Psoas muscle (tissue), 8 donors: ENCODE measurements around the gene ARV1. TPM values are rescaled to one million over a fixed set of nuclear protein-coding genes. Genes with fewer than 3 reads are reported as not detected.
A peak's percentile ranks its signal among the peaks of the same experiment; 100 is the strongest.

Experiments
- ATAC-seq, 4 donors: fragments of 200-7000 bp; cut with Tn5 transposase; one replicate each; pipeline ENCODE4 v1.9.1; 2020; ENCODE audit warnings: moderate library complexity in 3 of 4, mild to moderate bottlenecking in 2 of 4
- DNase-seq, 2 donors: peaks; one replicate each; pipeline ENCODE4 v3.0.0-alpha.2; 2020
- H3K27ac ChIP-seq: fragments of 200-600 bp; one replicate; pipeline ENCODE4 v1.8.0; 2022
- H3K27me3 ChIP-seq, 3 donors: fragments of 200-600 bp in 1 of 3; one replicate each; pipeline versions ENCODE4 v1.6.1 to v1.8.0; 2013 to 2022; ENCODE audit warnings: low read length in 2 of 3, mild to moderate bottlenecking in 2 of 3, moderate library complexity in 1 of 3; ENCODE audit not compliant: insufficient read depth in 3 of 3
- H3K36me3 ChIP-seq, 2 donors: fragments of 200-600 bp in 1 of 2; one replicate each; pipeline versions ENCODE4 v1.6.1 to v1.8.0; 2013 to 2022; ENCODE audit warnings: low read depth in 1 of 2, mild to moderate bottlenecking in 1 of 2, moderate library complexity in 1 of 2; ENCODE audit not compliant: insufficient read depth in 1 of 2
- H3K4me1 ChIP-seq: fragments of 200-600 bp; one replicate; pipeline ENCODE4 v1.8.0; 2022
- H3K4me3 ChIP-seq: fragments of 200-600 bp; one replicate; pipeline ENCODE4 v1.8.0; 2022; ENCODE audit warnings: mild to moderate bottlenecking
- H3K9me3 ChIP-seq: fragments of 200-600 bp; one replicate; pipeline ENCODE4 v1.8.0; 2022
- WGBS, 3 donors: extraction: QIAGEN DNeasy Blood & Tissue Kit; methylation state at CpG; one replicate each; pipeline versions ENCODE4 v1.1.6 to v1.1.7; 2013; 5-methylcytosine and 5-hydroxymethylcytosine counted together
- intact Hi-C, 2 donors: fragments of 100-400 bp; cut with DNase I; formaldehyde crosslinking; loops; one replicate each; pipeline versions ENCODE4 v1.11.0 to v1.14.2; 2022
- polyA plus RNA-seq, 3 donors: library from polyadenylated mRNA; stranded (reverse); fragments of 200-250 nt; gene quantifications; one replicate each; pipeline ENCODE4 v1.2.3, GENCODE V29; 2013
- total RNA-seq, 4 donors: library from RNA; stranded (reverse); fragmentation: NEBNext Ultra II Directional in 2 of 4; extraction: Animal tissue kit (Norgen Biotek cat#: 25700) in 2 of 4; gene quantifications; one replicate each; pipeline versions ENCODE4 v1.2.1 to v1.2.4, GENCODE V29; 2021 to 2023
- TF ChIP-seq, protein P1 (sequence below): fragments of 200-600 bp; IDR thresholded peaks from one replicate; pipeline ENCODE4 v1.8.0; 2022; ENCODE audit warnings: antibody characterized with exemption
- donor health status: healthy with polysubstance abuse.
- donor health status: DM: no; HTN: no; CAD: no; lungs with moderate emphysema.
- donor health status: Bipolar disorder and iron deficiency.
- donor health status: healthy.
- donor health status: DM: yes; HTN: yes; CAD: no.
- donor health status: DM: no; HTN: no; CAD: no.
- donor health status: DM: no; HTN: no; CAD: no.
- donor health status: DM: yes; HTN: yes; CAD: no.

The ARV1 gene
- total and polyA plus RNA-seq, 7 donors, result 7.9 to 22.5 (median 13.9) TPM

DNA sequence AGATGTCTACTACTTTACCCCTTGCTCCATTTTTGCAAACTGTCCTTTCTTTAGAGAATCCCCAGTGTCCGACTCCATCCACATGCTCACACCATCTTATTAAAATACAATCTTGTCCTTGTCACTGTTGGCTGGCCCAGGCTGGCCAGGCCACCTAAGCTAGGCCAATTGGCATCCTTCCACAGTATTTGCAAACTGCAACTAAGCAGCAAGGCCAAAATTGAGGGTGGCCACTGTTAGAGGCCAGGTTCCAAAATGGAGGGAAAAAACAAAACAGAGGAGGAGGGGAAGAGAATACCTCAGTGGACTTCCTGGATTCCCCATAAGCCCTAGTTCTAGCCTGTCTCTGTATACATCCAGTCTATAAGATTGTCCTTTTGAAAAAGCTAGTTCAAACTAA is 56.9 kb downstream of the ARV1 start:
- no peaks in the 10 kb centered on the region for H3K9me3 ChIP-seq
- H3K27ac ChIP-seq, result no peak overlapping the region
- DNase-seq, result no peak
- intact Hi-C loops, result no loop called here
- no peaks in the 10 kb centered on the region for H3K4me1 ChIP-seq
- H3K27me3 ChIP-seq, result peaks cover 0 to 44% (median 24%) of the 10 kb centered on the region in 3 donors
- 38 to 48% (median 46%) methylated on average over 1 of the region's 1 CpG for WGBS, 3 donors
- TF ChIP-seq, protein P1, sequence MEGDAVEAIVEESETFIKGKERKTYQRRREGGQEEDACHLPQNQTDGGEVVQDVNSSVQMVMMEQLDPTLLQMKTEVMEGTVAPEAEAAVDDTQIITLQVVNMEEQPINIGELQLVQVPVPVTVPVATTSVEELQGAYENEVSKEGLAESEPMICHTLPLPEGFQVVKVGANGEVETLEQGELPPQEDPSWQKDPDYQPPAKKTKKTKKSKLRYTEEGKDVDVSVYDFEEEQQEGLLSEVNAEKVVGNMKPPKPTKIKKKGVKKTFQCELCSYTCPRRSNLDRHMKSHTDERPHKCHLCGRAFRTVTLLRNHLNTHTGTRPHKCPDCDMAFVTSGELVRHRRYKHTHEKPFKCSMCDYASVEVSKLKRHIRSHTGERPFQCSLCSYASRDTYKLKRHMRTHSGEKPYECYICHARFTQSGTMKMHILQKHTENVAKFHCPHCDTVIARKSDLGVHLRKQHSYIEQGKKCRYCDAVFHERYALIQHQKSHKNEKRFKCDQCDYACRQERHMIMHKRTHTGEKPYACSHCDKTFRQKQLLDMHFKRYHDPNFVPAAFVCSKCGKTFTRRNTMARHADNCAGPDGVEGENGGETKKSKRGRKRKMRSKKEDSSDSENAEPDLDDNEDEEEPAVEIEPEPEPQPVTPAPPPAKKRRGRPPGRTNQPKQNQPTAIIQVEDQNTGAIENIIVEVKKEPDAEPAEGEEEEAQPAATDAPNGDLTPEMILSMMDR, result no peak
- no peaks in the 10 kb centered on the region for H3K36me3 ChIP-seq
- ATAC-seq, result no peak
- H3K4me3 ChIP-seq, result no peak overlapping the region

DNA sequence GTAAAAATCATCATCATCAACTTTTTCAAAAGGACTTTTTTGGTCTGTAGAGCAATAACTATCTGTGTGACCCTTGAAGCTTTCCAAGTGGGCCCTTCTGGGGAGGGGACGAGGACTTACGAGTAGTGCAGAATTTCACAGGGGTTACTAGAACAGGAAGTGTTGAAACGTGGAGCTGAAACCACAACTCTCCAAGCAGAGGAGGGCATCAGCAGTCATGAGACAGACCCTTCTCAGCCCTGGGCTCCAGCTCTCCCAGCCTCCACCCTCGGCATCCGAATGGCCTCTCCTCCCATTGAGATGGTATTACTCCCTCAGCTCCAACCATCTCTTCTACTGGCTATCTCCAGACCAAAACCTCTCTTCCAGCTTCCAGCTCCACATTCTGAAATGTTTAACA is 57.5 kb downstream of the ARV1 start:
- WGBS, 3 donors, result 67 to 87% (median 79%) methylated on average over 5 of the region's 5 CpGs
- Histone ChIP-seq H3K9me3 (no peaks in the 10 kb centered on the region), H3K27ac (no peak overlapping the region), H3K4me3 (no peak overlapping the region), H3K36me3 (no peaks in the 10 kb centered on the region), H3K27me3 (peaks cover 0 to 50% (median 24%) of the 10 kb centered on the region in 3 donors), H3K4me1 (no peaks in the 10 kb centered on the region)
- DNase-seq (no peak), ATAC-seq (no peak)
- TF ChIP-seq, protein P1, result no peak
- intact Hi-C loops, result no loop called here

DNA sequence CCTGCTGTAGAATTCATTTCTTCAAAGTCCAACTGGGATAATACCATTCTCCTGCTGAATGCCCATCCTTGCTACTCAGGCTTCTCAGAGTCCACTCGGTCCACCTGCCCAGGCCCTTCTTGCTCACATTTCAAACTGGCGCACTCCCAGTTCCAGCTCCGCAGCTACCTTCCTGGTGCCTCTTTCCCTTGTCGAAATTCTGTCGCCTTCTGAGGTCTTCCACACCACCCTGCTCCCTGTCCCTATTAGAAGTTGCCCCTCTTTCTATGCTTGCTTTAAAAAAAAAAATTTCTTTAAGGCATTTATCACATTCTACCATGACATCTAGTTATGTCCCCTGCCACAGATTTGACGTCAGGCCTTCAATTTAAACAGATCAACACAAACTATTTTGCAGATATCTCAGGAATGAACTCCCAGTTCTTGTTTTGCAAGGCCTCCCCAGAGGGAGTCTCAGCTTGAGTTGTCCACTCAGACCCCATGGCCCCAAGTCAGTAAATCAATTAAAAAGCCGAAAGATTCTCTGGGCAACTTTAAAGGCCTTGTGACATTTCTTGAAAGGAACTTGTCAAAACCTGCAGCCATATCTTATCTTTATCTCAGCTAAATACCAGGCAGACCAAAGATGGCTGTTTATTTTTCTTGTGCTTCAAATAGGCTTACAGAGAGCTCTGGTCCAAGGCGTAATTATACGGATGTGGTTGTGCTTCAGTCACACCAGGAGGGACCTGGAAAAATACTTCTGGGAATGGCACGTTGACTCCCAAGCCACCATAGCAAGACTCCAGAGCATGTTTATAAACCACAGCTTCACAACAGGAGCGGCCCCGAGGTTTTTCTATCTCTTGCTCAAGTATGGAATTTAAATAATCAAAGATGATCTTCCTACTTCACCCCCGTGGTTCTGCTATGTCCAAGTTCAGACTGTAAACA is 59.0 kb downstream of the ARV1 start:
- H3K4me3 ChIP-seq, result peak overlapping the region; percentile 77
- no peak for DNase-seq
- TF ChIP-seq, protein P1, result no peak
- no peaks in the 10 kb centered on the region for H3K4me1 ChIP-seq
- H3K27me3 ChIP-seq, result peaks cover 0 to 50% (median 24%) of the 10 kb centered on the region in 3 donors
- ATAC-seq, result no peak
- no peaks in the 10 kb centered on the region for H3K9me3 ChIP-seq
- intact Hi-C loops, result no loop called here
- 86 to 90% (median 88%) methylated on average over 13 of the region's 13 CpGs for WGBS, 3 donors
- no peaks in the 10 kb centered on the region for H3K36me3 ChIP-seq
- H3K27ac ChIP-seq, result no peak overlapping the region

DNA sequence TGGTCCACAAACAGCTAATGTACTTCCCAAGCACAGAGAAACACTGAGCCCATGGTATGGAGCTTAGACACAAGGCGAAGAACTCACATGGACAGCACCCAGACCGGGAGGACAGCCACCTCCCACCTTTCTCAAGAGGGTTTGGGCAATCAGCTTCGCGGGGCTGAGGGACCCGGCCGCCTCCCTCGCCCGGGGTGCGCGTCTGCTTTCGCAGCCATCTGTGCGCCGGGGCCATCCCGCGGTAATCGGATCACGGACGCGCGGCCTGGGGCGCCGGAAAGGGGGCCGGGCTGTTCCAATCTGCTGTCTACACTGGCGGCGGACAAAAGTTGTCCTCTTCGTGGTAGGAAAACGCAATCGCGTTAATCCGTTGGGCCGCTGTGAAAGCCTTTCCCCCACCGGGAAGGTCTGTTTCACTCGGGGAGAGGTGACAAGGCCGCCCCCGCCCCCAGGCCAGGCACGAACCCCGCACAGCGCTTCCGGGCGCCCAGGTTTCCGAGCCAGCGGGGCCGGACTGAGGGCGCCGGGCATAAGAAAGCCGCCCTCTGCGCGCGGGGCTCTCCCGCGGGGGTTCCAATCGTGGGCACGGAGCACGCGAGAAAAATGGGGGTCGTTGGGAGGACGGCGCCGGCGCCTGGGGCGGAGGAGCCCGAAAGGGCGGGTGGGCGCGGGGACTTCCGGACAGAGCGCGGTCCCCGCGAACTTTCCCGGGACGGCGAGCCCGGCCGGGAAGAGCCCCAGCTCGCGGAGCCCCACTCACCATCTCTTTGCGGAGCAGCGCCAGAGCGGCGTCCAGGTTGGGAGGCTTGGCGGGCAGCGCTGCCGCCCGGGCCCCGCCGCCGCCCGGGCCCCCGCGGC is 60.5 kb downstream of the ARV1 start:
- H3K4me1 ChIP-seq, result no peaks in the 10 kb centered on the region
- ATAC-seq, result peak; percentile 25 to 60 (median 50)
- H3K27ac ChIP-seq, result peak overlapping the region; percentile 46
- intact Hi-C loops, result no loop called here
- WGBS, 3 donors, result 1% methylated on average over 53 to 91 of the region's 91 CpGs
- no peaks in the 10 kb centered on the region for H3K9me3 ChIP-seq
- DNase-seq, result peak; percentile 36 to 55
- TF ChIP-seq, protein P1, result no peak
- H3K27me3 ChIP-seq, result peaks cover 0 to 53% (median 22%) of the 10 kb centered on the region in 3 donors
- H3K36me3 ChIP-seq, result no peaks in the 10 kb centered on the region
- peak overlapping the region; percentile 77 for H3K4me3 ChIP-seq
